ENCODE data around the gene OBSCN. TPM values are rescaled to one million over a fixed set of nuclear protein-coding genes. Genes with fewer than 3 reads are reported as not detected.

Gene OBSCN
- total and polyA plus RNA-seq, 2 experiments from 2014 or later, result 1.1 to 5.2 TPM

DNA sequence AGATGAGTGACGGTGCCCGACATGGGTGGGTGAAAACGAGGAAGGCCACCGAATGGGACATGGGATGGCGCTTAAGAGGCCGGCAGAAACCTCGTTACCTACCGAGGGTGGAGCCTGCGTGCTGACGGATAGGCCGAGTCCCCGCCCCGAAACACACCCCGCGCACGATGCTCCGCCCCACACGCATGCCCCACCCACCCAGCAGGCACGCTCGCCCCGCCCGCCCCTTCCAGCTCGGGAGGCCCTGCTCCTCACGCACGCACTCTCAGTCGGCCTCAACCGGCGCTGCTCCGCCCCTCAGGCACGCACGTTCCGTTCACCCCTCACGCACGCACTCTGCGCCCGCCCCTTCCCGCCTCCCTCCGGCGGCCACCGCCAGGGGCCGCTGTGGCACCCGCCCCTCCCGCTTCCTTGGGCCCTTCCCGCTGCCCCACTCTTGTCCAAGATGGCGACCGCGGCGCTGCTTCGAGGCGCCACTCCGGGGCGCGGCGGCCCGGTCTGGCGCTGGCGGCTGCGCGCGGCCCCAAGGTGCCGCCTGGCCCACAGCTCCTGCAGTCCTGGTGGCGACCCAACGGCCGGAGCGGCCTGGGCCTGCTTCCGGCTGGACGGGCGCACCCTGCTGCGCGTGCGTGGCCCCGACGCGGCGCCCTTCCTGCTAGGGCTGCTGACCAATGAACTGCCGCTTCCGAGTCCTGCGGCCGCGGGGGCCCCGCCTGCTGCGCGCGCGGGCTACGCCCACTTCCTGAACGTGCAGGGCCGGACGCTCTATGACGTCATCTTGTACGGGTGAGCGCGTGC lies 42.3 kb upstream of the OBSCN start, which contains the start of gene IBA57:
Gene IBA57, plus strand, starts transcription at position 433 of the 798 bp plus-strand sequence. Its CDS starts 13 bp downstream, at position 446.
- H3K27ac ChIP-seq, result peak within 1 kb of the TSS; percentile 96
- no peaks in the 10 kb centered on the region for H3K9me3 ChIP-seq (ENCODE audit: low read depth)
- no peak for TF ChIP-seq EZH2 (IDR thresholded peaks at IDR 0.05; ENCODE audit: insufficient read depth, poor library complexity, severe bottlenecking)
- TF ChIP-seq EZH2phosphoT487 (IDR thresholded peaks at IDR 0.05; ENCODE audit: insufficient read depth, low read depth), result no peak
- H3K36me3 ChIP-seq (ENCODE audit: low read depth), result no peaks in the 10 kb centered on the region
- H3K4me1 ChIP-seq (ENCODE audit: insufficient read depth), result peaks cover 29% of the 10 kb centered on the region
- H3K4me2 ChIP-seq (ENCODE audit: unreplicated experiment), result peak within 1 kb of the TSS; percentile 91
- H2AFZ ChIP-seq, result peak within 1 kb of the TSS; percentile 80
- H4K20me1 ChIP-seq (ENCODE audit: insufficient read depth), result no peaks in the 10 kb centered on the region
- no peaks in the 10 kb centered on the region for H3K9me2 ChIP-seq (ENCODE audit: insufficient read depth)
- H3K9ac ChIP-seq, result peak within 1 kb of the TSS; percentile 95
- no peaks in the 10 kb centered on the region for H3F3A ChIP-seq (ENCODE audit: insufficient read depth)
- in situ Hi-C loops (cut with MboI), result no loop called here
- DNase-seq, result peak; percentile 100
- peak within 1 kb of the TSS; percentile 81 for H3K4me3 ChIP-seq
- peaks cover 36% of the 10 kb centered on the region for H3K79me2 ChIP-seq (ENCODE audit: insufficient read depth)
- H3K27me3 ChIP-seq (replicated peaks; ENCODE audit: insufficient read depth), result no peaks in the 10 kb centered on the region
- 1% methylated on average over 41 to 63 of the region's 93 CpGs for WGBS, 2 experiments (ENCODE audit: low coverage in 1 of 2, low lambda C conversion rate in 2 of 2, missing lambda C conversion rate in 2 of 2)

DNA sequence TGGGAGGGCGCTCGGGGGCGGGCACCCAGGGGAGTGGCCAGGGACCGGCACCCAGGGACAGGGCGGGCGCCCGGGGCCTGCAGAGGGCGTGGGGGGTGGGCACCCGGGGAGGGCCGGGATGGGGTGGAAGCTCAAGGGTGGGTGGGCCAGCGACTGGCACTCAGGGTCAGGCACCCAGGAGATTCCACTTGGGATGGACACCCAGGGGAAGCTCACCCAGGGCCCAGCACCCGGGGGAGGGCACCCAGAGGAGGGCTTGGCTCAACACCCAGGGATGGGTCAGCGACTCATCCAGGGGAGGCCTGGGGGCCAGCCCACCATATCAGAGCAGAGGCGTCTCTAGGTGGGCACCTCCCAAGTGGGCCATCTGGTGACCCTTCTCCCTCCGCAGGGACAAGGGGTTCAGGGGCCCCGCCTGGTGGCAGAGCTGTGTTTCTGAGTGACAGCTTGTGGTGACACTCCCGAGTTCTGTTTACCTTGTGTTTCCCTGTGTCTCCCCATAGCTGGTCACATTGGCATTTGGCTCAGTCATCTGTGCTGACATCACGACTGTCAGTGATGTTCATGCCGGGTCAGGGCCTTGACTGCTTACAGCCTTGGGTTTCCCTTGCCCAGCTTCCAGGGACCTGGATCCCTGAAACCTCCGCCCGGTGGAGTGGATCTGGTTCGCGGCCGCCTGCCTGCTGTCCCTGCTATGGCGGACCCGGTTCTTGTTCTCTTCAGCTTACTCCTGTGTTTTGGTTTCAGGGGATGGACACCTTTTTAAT lies 41.5 kb upstream of the OBSCN start:
- Histone ChIP-seq H2AFZ (peak overlapping the region; percentile 56), H3K9me3 (ENCODE audit: low read depth) (no peaks in the 10 kb centered on the region), H3K79me2 (ENCODE audit: insufficient read depth) (peaks cover 38% of the 10 kb centered on the region), H3K4me1 (ENCODE audit: insufficient read depth) (peaks cover 29% of the 10 kb centered on the region), H3K36me3 (ENCODE audit: low read depth) (no peaks in the 10 kb centered on the region), H3K9ac (peak overlapping the region; percentile 95), H3F3A (ENCODE audit: insufficient read depth) (no peaks in the 10 kb centered on the region), H3K4me3 (peak overlapping the region; percentile 81), H3K9me2 (ENCODE audit: insufficient read depth) (no peaks in the 10 kb centered on the region), H3K27me3 (replicated peaks; ENCODE audit: insufficient read depth) (no peaks in the 10 kb centered on the region), H3K4me2 (ENCODE audit: unreplicated experiment) (peak overlapping the region; percentile 89), H4K20me1 (ENCODE audit: insufficient read depth) (no peaks in the 10 kb centered on the region), H3K27ac (peak overlapping the region; percentile 96)
- 13 to 18% methylated on average over 16 to 24 of the region's 26 CpGs for WGBS, 2 experiments (ENCODE audit: low coverage in 1 of 2, low lambda C conversion rate in 2 of 2, missing lambda C conversion rate in 2 of 2)
- in situ Hi-C loops (cut with MboI), result no loop called here
- no peak for TF ChIP-seq EZH2phosphoT487 (IDR thresholded peaks at IDR 0.05; ENCODE audit: insufficient read depth, low read depth)
- no peak for TF ChIP-seq EZH2 (IDR thresholded peaks at IDR 0.05; ENCODE audit: insufficient read depth, poor library complexity, severe bottlenecking)
- DNase-seq, result peak; percentile 81

DNA sequence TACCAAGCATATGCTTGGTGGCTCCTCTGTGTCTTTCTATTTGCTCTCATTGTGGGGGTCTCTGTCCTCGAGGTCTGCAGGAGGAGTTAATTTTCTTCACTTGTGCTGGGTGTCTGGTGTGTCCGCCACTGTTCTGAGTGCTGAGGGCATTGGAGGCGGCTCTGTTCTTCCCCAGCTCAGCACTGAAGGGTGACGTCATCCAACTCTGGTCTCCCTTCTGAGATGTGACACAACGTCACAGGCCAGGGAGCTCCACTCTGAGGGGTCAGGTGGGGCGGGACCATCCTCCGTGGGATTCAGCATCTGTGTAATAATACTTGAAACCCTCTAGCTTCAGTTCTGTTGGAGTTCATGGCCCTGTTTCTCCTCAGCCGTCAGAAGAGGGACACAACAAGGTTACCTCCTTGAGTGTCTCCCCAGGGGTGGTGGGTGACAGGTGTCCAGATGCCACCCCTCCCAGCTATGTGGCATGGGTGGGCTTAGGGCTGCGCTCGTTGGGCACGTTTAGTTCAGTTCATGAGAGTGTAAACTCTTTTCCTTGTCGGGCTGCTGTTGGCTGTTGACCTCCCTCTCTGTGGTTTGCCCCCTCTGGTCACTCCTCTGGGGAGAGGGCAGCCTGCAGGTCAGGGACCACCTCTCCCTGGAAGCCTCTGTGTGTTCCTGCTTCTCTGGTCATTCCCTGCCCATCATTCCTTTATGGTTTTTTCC lies 39.1 kb upstream of the OBSCN start:
- H4K20me1 ChIP-seq (ENCODE audit: insufficient read depth), result no peaks in the 10 kb centered on the region
- H3K4me2 ChIP-seq (ENCODE audit: unreplicated experiment), result no peak overlapping the region
- no peak overlapping the region for H2AFZ ChIP-seq
- H3K27ac ChIP-seq, result no peak overlapping the region
- H3K27me3 ChIP-seq (replicated peaks; ENCODE audit: insufficient read depth), result no peaks in the 10 kb centered on the region
- TF ChIP-seq EZH2 (IDR thresholded peaks at IDR 0.05; ENCODE audit: insufficient read depth, poor library complexity, severe bottlenecking) (no peak), EZH2phosphoT487 (IDR thresholded peaks at IDR 0.05; ENCODE audit: insufficient read depth, low read depth) (no peak)
- H3K4me1 ChIP-seq (ENCODE audit: insufficient read depth), result peaks cover 10% of the 10 kb centered on the region
- in situ Hi-C loops (cut with MboI), result no loop called here
- WGBS, 2 experiments (ENCODE audit: low coverage in 1 of 2, low lambda C conversion rate in 2 of 2, missing lambda C conversion rate in 2 of 2), result 63 to 70% methylated on average over 12 of the region's 12 CpGs
- no peak overlapping the region for H3K9ac ChIP-seq
- no peaks in the 10 kb centered on the region for H3K9me2 ChIP-seq (ENCODE audit: insufficient read depth)
- DNase-seq, result no peak
- no peaks in the 10 kb centered on the region for H3F3A ChIP-seq (ENCODE audit: insufficient read depth)
- H3K9me3 ChIP-seq (ENCODE audit: low read depth), result no peaks in the 10 kb centered on the region
- H3K79me2 ChIP-seq (ENCODE audit: insufficient read depth), result peaks cover 49% of the 10 kb centered on the region
- H3K4me3 ChIP-seq, result no peak overlapping the region
- H3K36me3 ChIP-seq (ENCODE audit: low read depth), result no peaks in the 10 kb centered on the region

DNA sequence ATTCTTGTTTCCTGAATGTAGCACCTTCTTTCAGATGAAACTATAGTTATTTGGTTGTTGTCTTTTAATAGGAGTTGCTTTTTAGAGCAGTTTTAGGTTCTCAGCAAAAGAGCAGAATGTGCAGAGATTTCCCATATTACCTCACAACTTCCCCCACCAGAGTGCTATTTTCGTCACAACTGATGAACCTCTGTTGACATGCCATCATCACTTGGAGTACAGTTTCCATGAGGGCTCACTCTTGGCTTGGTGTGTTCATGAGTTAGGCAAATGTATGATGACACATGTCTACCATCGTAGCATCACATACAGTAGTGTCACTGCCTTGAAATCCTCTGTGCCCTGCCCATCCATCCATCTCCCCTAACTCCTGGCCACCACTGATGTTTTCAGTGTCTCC lies 38.5 kb upstream of the OBSCN start:
- Histone ChIP-seq H3K79me2 (ENCODE audit: insufficient read depth) (peaks cover 49% of the 10 kb centered on the region), H2AFZ (no peak overlapping the region)
- WGBS, 2 experiments (ENCODE audit: low coverage in 1 of 2, low lambda C conversion rate in 2 of 2, missing lambda C conversion rate in 2 of 2), result 73 to 75% methylated on average over 2 of the region's 2 CpGs

More for the DNA sequence above, 38.5 kb upstream of the OBSCN start:
- Histone ChIP-seq H3K4me3 (no peak overlapping the region), H3K9ac (no peak overlapping the region), H3F3A (ENCODE audit: insufficient read depth) (no peaks in the 10 kb centered on the region), H3K27ac (no peak overlapping the region), H3K36me3 (ENCODE audit: low read depth) (no peaks in the 10 kb centered on the region), H3K9me3 (ENCODE audit: low read depth) (no peaks in the 10 kb centered on the region), H3K27me3 (replicated peaks; ENCODE audit: insufficient read depth) (no peaks in the 10 kb centered on the region), H3K9me2 (ENCODE audit: insufficient read depth) (no peaks in the 10 kb centered on the region), H4K20me1 (ENCODE audit: insufficient read depth) (no peaks in the 10 kb centered on the region), H3K4me2 (ENCODE audit: unreplicated experiment) (no peak overlapping the region), H3K4me1 (ENCODE audit: insufficient read depth) (peaks cover 10% of the 10 kb centered on the region)
- no peak for TF ChIP-seq EZH2 (IDR thresholded peaks at IDR 0.05; ENCODE audit: insufficient read depth, poor library complexity, severe bottlenecking)
- TF ChIP-seq EZH2phosphoT487 (IDR thresholded peaks at IDR 0.05; ENCODE audit: insufficient read depth, low read depth), result no peak
- no peak for DNase-seq
- in situ Hi-C loops (cut with MboI), result no loop called here
